NB4 (cell line): ENCODE measurements around the gene PRSS16.
"Not testable (repeated sequence)": the region's sequence is repeated elsewhere in the genome, so short reads cannot be mapped to it uniquely, and the experiment has no call there.

Experiments used
- DNase-seq: peaks from one replicate; pipeline ENCODE4 v3.0.0; 2010; ENCODE audit warnings: low read depth
- H3K4me3 ChIP-seq: one replicate; pipeline ENCODE4 v1.5.1; 2011; ENCODE audit warnings: mild to moderate bottlenecking, low read depth, low read length, moderate library complexity
- MAX ChIP-seq: IDR thresholded peaks from 2 replicates; pipeline ENCODE4 v1.6.1; 2011; ENCODE audit warnings: low read depth, low read length
- MYC ChIP-seq: IDR thresholded peaks from 2 replicates; pipeline ENCODE4 v1.6.1; 2011; ENCODE audit warnings: low read depth, low read length
- POLR2A ChIP-seq: IDR thresholded peaks from 2 replicates; pipeline ENCODE4 v1.6.1; 2011; ENCODE audit warnings: mild to moderate bottlenecking; ENCODE audit not compliant: insufficient read length; ENCODE audit errors: extremely low read depth
- TF ChIP-seq, protein P1 (sequence below): IDR thresholded peaks from one replicate; pipeline ENCODE4 v1.5.1; 2012; ENCODE audit warnings: low read depth, low read length

Gene PRSS16

GRCh38 chr6:27209659-27210269 is 37.7 kb upstream of the PRSS16 start:
- DNase-seq: peak; percentile 11
- H3K4me3 ChIP-seq: no peak overlapping the region

DNA sequence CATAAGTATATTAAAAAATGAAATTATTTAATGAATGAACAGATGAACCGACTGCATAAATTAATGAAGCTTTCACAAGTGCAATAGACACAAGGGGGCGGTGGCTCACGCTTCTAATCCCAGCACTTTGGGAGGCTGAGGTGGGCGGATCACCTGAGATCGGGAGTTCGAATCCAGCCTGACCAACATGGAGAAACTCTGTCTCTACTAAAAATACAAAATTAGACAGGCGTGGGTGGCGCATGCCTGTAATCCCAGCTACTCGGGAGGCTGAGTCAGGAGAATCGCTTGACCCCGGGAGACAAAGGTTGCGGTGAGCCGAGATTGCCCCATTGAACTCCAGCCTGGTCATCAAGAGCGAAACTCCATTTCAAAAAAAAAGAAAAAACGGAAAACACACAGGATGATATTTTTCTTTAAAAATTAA is 34.4 kb upstream of the PRSS16 start:
- DNase-seq, H3K4me3 ChIP-seq: not testable (repeated sequence)

More at GRCh38 chr6:27209659-27210269, 37.7 kb upstream of the PRSS16 start:
- TF ChIP-seq MYC (no peak), MAX (no peak), POLR2A (no peak)
- TF ChIP-seq, protein P1, sequence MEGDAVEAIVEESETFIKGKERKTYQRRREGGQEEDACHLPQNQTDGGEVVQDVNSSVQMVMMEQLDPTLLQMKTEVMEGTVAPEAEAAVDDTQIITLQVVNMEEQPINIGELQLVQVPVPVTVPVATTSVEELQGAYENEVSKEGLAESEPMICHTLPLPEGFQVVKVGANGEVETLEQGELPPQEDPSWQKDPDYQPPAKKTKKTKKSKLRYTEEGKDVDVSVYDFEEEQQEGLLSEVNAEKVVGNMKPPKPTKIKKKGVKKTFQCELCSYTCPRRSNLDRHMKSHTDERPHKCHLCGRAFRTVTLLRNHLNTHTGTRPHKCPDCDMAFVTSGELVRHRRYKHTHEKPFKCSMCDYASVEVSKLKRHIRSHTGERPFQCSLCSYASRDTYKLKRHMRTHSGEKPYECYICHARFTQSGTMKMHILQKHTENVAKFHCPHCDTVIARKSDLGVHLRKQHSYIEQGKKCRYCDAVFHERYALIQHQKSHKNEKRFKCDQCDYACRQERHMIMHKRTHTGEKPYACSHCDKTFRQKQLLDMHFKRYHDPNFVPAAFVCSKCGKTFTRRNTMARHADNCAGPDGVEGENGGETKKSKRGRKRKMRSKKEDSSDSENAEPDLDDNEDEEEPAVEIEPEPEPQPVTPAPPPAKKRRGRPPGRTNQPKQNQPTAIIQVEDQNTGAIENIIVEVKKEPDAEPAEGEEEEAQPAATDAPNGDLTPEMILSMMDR: no peak

- peak; percentile 12 for DNase-seq
- no peak overlapping the region for H3K4me3 ChIP-seq
- TF ChIP-seq POLR2A (no peak), MYC (no peak), MAX (no peak)
- TF ChIP-seq, protein P1: no peak
Observed at GRCh38 chr6:27213544-27214125, 33.9 kb upstream of the PRSS16 start.

- TF ChIP-seq MAX: no peak
- TF ChIP-seq MYC: no peak
- TF ChIP-seq, protein P1: no peak
- no peak for TF ChIP-seq POLR2A
- H3K4me3 ChIP-seq: peak overlapping the region; percentile 56
- DNase-seq: no peak
Observed at GRCh38 chr6:27214126-27214601, 33.3 kb upstream of the PRSS16 start.

DNA sequence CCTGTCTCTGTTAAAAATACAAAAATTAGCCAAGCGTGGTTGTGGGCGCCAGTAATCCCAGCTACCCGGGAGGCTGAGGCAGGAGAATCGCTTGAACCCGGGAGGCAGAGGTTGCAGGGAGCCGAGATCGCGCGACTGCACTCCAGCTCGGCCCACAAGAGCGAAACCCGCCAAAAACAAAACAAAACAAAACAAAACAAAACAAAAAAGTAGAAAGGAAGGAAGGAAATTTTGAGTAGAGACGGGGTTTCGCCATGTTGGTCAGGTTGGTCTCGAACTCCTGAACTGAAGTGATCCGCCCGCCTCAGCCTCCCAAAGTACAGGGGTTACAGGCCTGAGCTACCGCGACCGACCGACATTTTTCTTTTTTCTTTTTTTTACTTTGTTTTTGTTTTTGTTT is 30.6 kb upstream of the PRSS16 start:
- TF ChIP-seq, protein P1: no peak
- TF ChIP-seq MAX (no peak), POLR2A (no peak), MYC (no peak)
- DNase-seq: no peak
- no peak overlapping the region for H3K4me3 ChIP-seq

DNA sequence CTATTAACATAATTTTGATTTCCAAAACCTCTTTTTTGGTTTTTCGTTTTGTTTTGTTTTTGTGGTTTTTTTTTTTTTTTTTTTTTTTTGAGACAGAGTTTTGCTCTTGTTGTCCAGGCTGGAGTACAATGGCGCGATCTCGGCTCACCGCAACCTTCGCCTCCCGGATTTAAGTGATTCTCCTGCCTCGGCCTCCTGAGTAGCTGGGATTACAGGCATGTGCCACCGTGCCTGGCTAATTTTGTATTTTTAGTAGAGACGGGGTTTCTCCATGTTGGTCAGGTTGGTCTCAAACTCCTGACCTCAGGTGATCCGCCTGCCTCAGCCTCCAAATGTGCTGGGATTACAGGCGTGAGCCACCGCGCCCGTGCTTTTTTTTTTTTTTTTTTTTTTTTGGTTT is 24.5 kb upstream of the PRSS16 start:
- not testable (repeated sequence) for H3K4me3 ChIP-seq, DNase-seq

- no peak overlapping the region for H3K4me3 ChIP-seq
- TF ChIP-seq MYC (no peak), POLR2A (no peak), MAX (no peak)
- TF ChIP-seq, protein P1: no peak
- DNase-seq: no peak
Observed at GRCh38 chr6:27224729-27225128, 22.8 kb upstream of the PRSS16 start.
